ENCODE data around the gene WWOX. TPM values are rescaled to one million over a fixed set of nuclear protein-coding genes. Genes with fewer than 3 reads are reported as not detected.

WWOX gene
- total and polyA plus RNA-seq, 2 of the 13 experiments (the other 11 are each of a cell fraction or from before 2014, with no cell fraction given): 9.1 to 37.4 TPM

DNA sequence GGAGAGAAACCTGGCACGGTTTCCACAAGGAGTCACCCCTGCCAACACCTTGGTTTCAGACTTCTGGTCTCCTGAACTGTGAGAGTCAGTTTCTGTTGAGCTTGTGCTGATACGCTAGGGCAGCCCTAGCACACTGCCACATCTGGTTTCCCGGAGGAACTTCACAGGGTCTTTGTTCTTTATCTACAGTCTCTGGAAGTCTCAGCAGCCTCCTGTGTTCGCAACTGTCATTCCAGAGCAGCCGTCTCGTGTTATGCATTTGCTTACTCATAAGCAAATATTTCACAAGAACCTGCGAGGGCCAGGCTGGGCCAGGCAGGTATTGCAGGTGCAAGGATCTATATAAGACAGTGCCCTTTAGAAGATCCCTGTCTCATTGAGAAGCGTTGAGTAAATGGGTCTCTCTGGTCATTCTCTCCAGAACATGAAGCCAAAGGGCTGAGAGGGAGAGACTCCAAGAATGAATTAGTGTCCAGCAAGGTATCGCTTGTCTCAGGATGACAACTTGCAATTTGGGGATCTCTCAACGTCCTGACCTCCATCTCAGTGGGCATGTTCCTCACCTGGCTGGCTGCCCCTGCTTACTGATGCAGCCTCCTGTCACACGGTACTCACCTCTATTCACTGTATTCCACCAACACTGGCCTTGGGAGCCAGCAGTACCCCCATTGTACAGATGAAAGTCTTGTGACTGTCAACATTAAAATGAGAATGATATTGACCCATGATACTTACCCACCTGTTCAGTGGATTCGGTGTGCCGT is 141.2 kb downstream of the WWOX start (continued):
- no peak for TF ChIP-seq ZFP90 (CRISPR knock-in tag; IDR thresholded peaks at IDR 0.05; ENCODE audit: borderline replicate concordance)
- TF ChIP-seq, protein P1, sequence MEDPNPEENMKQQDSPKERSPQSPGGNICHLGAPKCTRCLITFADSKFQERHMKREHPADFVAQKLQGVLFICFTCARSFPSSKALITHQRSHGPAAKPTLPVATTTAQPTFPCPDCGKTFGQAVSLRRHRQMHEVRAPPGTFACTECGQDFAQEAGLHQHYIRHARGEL (CRISPR knock-in tag; IDR thresholded peaks at IDR 0.05): no peak
- TF ChIP-seq, protein P2, sequence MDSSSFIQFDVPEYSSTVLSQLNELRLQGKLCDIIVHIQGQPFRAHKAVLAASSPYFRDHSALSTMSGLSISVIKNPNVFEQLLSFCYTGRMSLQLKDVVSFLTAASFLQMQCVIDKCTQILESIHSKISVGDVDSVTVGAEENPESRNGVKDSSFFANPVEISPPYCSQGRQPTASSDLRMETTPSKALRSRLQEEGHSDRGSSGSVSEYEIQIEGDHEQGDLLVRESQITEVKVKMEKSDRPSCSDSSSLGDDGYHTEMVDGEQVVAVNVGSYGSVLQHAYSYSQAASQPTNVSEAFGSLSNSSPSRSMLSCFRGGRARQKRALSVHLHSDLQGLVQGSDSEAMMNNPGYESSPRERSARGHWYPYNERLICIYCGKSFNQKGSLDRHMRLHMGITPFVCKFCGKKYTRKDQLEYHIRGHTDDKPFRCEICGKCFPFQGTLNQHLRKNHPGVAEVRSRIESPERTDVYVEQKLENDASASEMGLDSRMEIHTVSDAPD (CRISPR knock-in tag; IDR thresholded peaks at IDR 0.05): no peak
- TF ChIP-seq YEATS4 (CRISPR knock-in tag; IDR thresholded peaks at IDR 0.05; ENCODE audit: borderline replicate concordance): no peak
- TF ChIP-seq AGO1 (IDR thresholded peaks at IDR 0.05; ENCODE audit: low read depth, low read length, poor library complexity, severe bottlenecking): no peak
- TF ChIP-seq, protein P3, sequence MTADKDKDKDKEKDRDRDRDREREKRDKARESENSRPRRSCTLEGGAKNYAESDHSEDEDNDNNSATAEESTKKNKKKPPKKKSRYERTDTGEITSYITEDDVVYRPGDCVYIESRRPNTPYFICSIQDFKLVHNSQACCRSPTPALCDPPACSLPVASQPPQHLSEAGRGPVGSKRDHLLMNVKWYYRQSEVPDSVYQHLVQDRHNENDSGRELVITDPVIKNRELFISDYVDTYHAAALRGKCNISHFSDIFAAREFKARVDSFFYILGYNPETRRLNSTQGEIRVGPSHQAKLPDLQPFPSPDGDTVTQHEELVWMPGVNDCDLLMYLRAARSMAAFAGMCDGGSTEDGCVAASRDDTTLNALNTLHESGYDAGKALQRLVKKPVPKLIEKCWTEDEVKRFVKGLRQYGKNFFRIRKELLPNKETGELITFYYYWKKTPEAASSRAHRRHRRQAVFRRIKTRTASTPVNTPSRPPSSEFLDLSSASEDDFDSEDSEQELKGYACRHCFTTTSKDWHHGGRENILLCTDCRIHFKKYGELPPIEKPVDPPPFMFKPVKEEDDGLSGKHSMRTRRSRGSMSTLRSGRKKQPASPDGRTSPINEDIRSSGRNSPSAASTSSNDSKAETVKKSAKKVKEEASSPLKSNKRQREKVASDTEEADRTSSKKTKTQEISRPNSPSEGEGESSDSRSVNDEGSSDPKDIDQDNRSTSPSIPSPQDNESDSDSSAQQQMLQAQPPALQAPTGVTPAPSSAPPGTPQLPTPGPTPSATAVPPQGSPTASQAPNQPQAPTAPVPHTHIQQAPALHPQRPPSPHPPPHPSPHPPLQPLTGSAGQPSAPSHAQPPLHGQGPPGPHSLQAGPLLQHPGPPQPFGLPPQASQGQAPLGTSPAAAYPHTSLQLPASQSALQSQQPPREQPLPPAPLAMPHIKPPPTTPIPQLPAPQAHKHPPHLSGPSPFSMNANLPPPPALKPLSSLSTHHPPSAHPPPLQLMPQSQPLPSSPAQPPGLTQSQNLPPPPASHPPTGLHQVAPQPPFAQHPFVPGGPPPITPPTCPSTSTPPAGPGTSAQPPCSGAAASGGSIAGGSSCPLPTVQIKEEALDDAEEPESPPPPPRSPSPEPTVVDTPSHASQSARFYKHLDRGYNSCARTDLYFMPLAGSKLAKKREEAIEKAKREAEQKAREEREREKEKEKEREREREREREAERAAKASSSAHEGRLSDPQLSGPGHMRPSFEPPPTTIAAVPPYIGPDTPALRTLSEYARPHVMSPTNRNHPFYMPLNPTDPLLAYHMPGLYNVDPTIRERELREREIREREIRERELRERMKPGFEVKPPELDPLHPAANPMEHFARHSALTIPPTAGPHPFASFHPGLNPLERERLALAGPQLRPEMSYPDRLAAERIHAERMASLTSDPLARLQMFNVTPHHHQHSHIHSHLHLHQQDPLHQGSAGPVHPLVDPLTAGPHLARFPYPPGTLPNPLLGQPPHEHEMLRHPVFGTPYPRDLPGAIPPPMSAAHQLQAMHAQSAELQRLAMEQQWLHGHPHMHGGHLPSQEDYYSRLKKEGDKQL (CRISPR knock-in tag; IDR thresholded peaks at IDR 0.05; ENCODE audit: low read depth): peak; percentile 29; the same call in 1 of the 2 replicates
- no peak for TF ChIP-seq ZNF337 (CRISPR knock-in tag; IDR thresholded peaks at IDR 0.05; ENCODE audit: borderline replicate concordance, low read depth)
- peak; percentile 31; the same call in 1 of the 2 replicates for TF ChIP-seq ZFY (CRISPR knock-in tag; IDR thresholded peaks at IDR 0.05)
- TF ChIP-seq TEAD3 (CRISPR knock-in tag; optimal IDR thresholded peaks at IDR 0.05; ENCODE audit: borderline replicate concordance): peak; percentile 64
- TF ChIP-seq IRF2 (CRISPR knock-in tag; IDR thresholded peaks at IDR 0.05): peak; percentile 75
- no peak for TF ChIP-seq SP2 (CRISPR knock-in tag; IDR thresholded peaks at IDR 0.05)
- no peak for TF ChIP-seq ZNF570 (CRISPR knock-in tag; IDR thresholded peaks at IDR 0.05; ENCODE audit: borderline replicate concordance)
- TF ChIP-seq TOE1 (CRISPR knock-in tag; IDR thresholded peaks at IDR 0.05): no peak
- TF ChIP-seq, protein P4, sequence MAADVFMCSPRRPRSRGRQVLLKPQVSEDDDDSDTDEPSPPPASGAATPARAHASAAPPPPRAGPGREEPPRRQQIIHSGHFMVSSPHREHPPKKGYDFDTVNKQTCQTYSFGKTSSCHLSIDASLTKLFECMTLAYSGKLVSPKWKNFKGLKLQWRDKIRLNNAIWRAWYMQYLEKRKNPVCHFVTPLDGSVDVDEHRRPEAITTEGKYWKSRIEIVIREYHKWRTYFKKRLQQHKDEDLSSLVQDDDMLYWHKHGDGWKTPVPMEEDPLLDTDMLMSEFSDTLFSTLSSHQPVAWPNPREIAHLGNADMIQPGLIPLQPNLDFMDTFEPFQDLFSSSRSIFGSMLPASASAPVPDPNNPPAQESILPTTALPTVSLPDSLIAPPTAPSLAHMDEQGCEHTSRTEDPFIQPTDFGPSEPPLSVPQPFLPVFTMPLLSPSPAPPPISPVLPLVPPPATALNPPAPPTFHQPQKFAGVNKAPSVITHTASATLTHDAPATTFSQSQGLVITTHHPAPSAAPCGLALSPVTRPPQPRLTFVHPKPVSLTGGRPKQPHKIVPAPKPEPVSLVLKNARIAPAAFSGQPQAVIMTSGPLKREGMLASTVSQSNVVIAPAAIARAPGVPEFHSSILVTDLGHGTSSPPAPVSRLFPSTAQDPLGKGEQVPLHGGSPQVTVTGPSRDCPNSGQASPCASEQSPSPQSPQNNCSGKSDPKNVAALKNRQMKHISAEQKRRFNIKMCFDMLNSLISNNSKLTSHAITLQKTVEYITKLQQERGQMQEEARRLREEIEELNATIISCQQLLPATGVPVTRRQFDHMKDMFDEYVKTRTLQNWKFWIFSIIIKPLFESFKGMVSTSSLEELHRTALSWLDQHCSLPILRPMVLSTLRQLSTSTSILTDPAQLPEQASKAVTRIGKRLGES (CRISPR knock-in tag; IDR thresholded peaks at IDR 0.05; ENCODE audit: borderline replicate concordance): no peak
- peak; percentile 20; the same call in 1 of the 2 replicates for TF ChIP-seq MYC (CRISPR knock-in tag; IDR thresholded peaks at IDR 0.05; ENCODE audit: borderline replicate concordance)
- no peak for TF ChIP-seq ZNF709 (CRISPR knock-in tag; IDR thresholded peaks at IDR 0.05)
- no peak for TF ChIP-seq ZNF577 (CRISPR knock-in tag; IDR thresholded peaks at IDR 0.05; ENCODE audit: borderline replicate concordance, low read depth)
- TF ChIP-seq ZNF24 (IDR thresholded peaks at IDR 0.05): no peak; the same call in 1 of the 2 replicates
- 0 out of 2 replicates have a peak, but pooled peaks have one; percentile 56 for TF ChIP-seq TARDBP (CRISPR knock-in tag; IDR thresholded peaks at IDR 0.05)
